HepG2 (cell line): ENCODE results near the gene ZNRF4. TPM values are rescaled to one million over a fixed set of nuclear protein-coding genes. Genes with fewer than 3 reads are reported as not detected.
"Not testable (repeated sequence)": the region's sequence is repeated elsewhere in the genome, so short reads cannot be mapped to it uniquely, and the experiment has no call there.

ENCODE experiments used
- ATAC-seq: fragments of 200-7000 bp; cut with Tn5 transposase; 3 replicates; pipeline ENCODE4 v1.9.1; 2020; ENCODE audit warnings: mild to moderate bottlenecking, moderate library complexity
- BruUV-seq: library from RNA; stranded (reverse); fragments of 400-500 nt; replicated peaks from 2 replicates; lab custom pipeline; 2021; lab: Mats Ljungman, UMichigan
- CTCF ChIA-PET: fragments of 300-600 bp; formaldehyde crosslinking; extraction: SDS; loops from one replicate; lab custom pipeline; 2021; ENCODE audit warnings: low total read pairs, inconsistent platforms, low intra/inter-chr PET ratio; lab: Yijun Ruan, JAX
- POLR2A ChIA-PET: fragments of 350-600 bp; sonication (Branson Sonifier 250); formaldehyde crosslinking; loops from one replicate; lab custom pipeline; 2020; ENCODE audit warnings: antibody characterized with exemption, inconsistent platforms; lab: Yijun Ruan, JAX
- DNase-seq: peaks from one replicate; pipeline ENCODE4 v3.0.0-alpha.2; 2015; ENCODE audit warnings: low spot score
- FAIRE-seq: peaks from 3 replicates; lab custom pipeline; 2011; peaks lifted over from hg19 to GRCh38; lab: Jason Lieb, UNC
- H2AFZ ChIP-seq: one replicate; pipeline ENCODE4 v1.6.1; 2011; ENCODE audit warnings: low read length, inconsistent platforms
- H3K27ac ChIP-seq: fragments of 300-600 bp; 3 replicates; pipeline ENCODE4 v1.8.0; 2011; ENCODE audit warnings: mixed run types, mild to moderate bottlenecking, mixed read lengths, low read length, inconsistent platforms; ENCODE audit not compliant: insufficient read depth; ENCODE audit errors: extremely low read length
- H3K27me3 ChIP-seq, 2 experiments: fragments of 200-600 bp in 1 of 2; 2 replicates in 1 of 2; 3 replicates in 1 of 2; pipeline versions ENCODE4 v1.6.0 to v1.8.0; 2011; ENCODE audit warnings: low read length in 2 of 2, mild to moderate bottlenecking in 2 of 2, moderate library complexity in 2 of 2, inconsistent platforms in 1 of 2; ENCODE audit not compliant: insufficient read depth in 2 of 2, control insufficient read depth in 1 of 2
- H3K36me3 ChIP-seq, 2 experiments: fragments of 200-600 bp in 1 of 2; replicated peaks in 1 of 2; 2 replicates in 1 of 2; 3 replicates in 1 of 2; pipeline versions ENCODE4 v1.5.1 to v1.8.0; 2011; ENCODE audit warnings: low read length in 2 of 2, inconsistent platforms in 1 of 2; ENCODE audit not compliant: insufficient read depth in 2 of 2, control insufficient read depth in 1 of 2
- H3K4me1 ChIP-seq: 2 replicates; pipeline ENCODE4 v1.5.1; 2012; ENCODE audit warnings: low read length, inconsistent platforms; ENCODE audit not compliant: insufficient read depth
- H3K4me2 ChIP-seq: 2 replicates; pipeline ENCODE4 v1.6.0; 2011; ENCODE audit warnings: low read depth, low read length, inconsistent platforms
- H3K4me3 ChIP-seq, 3 experiments: fragments of 200-600 bp in 1 of 3; sonication (generic), shearing (Covaris generic) in 1 of 3; replicated peaks in 1 of 3; 2 replicates each; pipeline ENCODE4 v1.5.1; 2011 to 2016; ENCODE audit warnings: low read length in 3 of 3, inconsistent platforms in 2 of 3, low read depth in 2 of 3, mild to moderate bottlenecking in 2 of 3, control low read depth in 1 of 3, mixed read lengths in 1 of 3; ENCODE audit not compliant: insufficient read depth in 1 of 3
- H3K79me2 ChIP-seq: one replicate; pipeline ENCODE4 v1.6.1; 2011; ENCODE audit warnings: low read length, inconsistent platforms; ENCODE audit not compliant: insufficient read depth
- H3K9ac ChIP-seq: 2 replicates; pipeline ENCODE4 v1.6.0; 2011; ENCODE audit warnings: mild to moderate bottlenecking, low read depth, low read length, inconsistent platforms; ENCODE audit not compliant: insufficient read depth
- H3K9me3 ChIP-seq: 2 replicates; pipeline ENCODE4 v1.5.1; 2012; ENCODE audit warnings: mild to moderate bottlenecking, low read length
- H4K20me1 ChIP-seq: 2 replicates; pipeline ENCODE4 v1.6.0; 2011; ENCODE audit warnings: inconsistent platforms, mild to moderate bottlenecking, low read length, moderate library complexity; ENCODE audit not compliant: insufficient read depth
- NFATC3 ChIP-seq: sonication (generic); formaldehyde crosslinking; IDR thresholded peaks from 2 replicates; pipeline ENCODE4 v1.5.1; 2020; ENCODE audit warnings: mild to moderate bottlenecking, missing genetic modification reagents
- RAD21 ChIP-seq: fragments of 450-650 bp; formaldehyde crosslinking; IDR thresholded peaks from 2 replicates; pipeline ENCODE4 v1.5.0; 2020; ENCODE audit warnings: mild to moderate bottlenecking
- ZNF121 ChIP-seq: sonication (generic); formaldehyde crosslinking; IDR thresholded peaks from 2 replicates; pipeline ENCODE4 v1.5.0; 2020; ENCODE audit warnings: mild to moderate bottlenecking, missing genetic modification reagents
- ZNF460 ChIP-seq: sonication (generic); formaldehyde crosslinking; IDR thresholded peaks from 2 replicates; pipeline ENCODE4 v1.5.1; 2020; ENCODE audit warnings: missing genetic modification reagents, mild to moderate bottlenecking, borderline replicate concordance
- ZNF768 ChIP-seq: sonication (generic); formaldehyde crosslinking; IDR thresholded peaks from 2 replicates; pipeline ENCODE4 v1.4.0; 2020; ENCODE audit warnings: missing genetic modification reagents
- WGBS: methylation state at CpG from one replicate; pipeline ENCODE4 v1.1.6; 2017; ENCODE audit warnings: low lambda C conversion rate; 5-methylcytosine and 5-hydroxymethylcytosine counted together
- in situ Hi-C: cut with HindIII; loops from 2 replicates; pipeline ENCODE4 v1.10.0; 2017; ENCODE audit warnings: low pct_unique_long_range_greater_than_20kb; ENCODE audit not compliant: extremely low pct_ligation_motif_present
- intact Hi-C: fragments of 100-400 bp; cut with micrococcal nuclease; formaldehyde crosslinking; loops from one replicate; pipeline ENCODE4 v1.10.0; 2022; ENCODE audit not compliant: unreplicated experiment
- polyA plus RNA-seq, 8 experiments: library from polyadenylated mRNA; depleted of rRNA in 3 of 8; stranded (reverse) in 7 of 8; unstranded in 1 of 8; fragments of >200 nt; fragmentation: Illumina TruSeq in 4 of 8; extraction: Trizol in 4 of 8; gene quantifications; 2 replicates each; pipeline versions ENCODE4 v1.2.1 to v1.2.3, GENCODE V29; 2011 to 2016; ENCODE audit warnings: low read depth in 4 of 8, missing spikeins in 1 of 8, mixed read lengths in 1 of 8; ENCODE audit not compliant: insufficient read depth in 1 of 8
- total RNA-seq, 5 experiments: library from RNA; depleted of rRNA; stranded (reverse); fragments of >200 nt; fragmentation: Illumina TruSeq; extraction: Trizol; gene quantifications; 2 replicates each; pipeline ENCODE4 v1.2.3, GENCODE V29; 2016; ENCODE audit warnings: low read depth in 1 of 5
- TF ChIP-seq, protein P1 (sequence below): sonication (generic); formaldehyde crosslinking; IDR thresholded peaks from 2 replicates; pipeline ENCODE4 v1.4.0; 2020; ENCODE audit warnings: low read depth, mild to moderate bottlenecking, missing genetic modification reagents

Gene ZNRF4
- total and polyA plus RNA-seq, 2 of the 13 experiments (the other 11 are each of a cell fraction or from before 2014, with no cell fraction given) = not detected

DNA sequence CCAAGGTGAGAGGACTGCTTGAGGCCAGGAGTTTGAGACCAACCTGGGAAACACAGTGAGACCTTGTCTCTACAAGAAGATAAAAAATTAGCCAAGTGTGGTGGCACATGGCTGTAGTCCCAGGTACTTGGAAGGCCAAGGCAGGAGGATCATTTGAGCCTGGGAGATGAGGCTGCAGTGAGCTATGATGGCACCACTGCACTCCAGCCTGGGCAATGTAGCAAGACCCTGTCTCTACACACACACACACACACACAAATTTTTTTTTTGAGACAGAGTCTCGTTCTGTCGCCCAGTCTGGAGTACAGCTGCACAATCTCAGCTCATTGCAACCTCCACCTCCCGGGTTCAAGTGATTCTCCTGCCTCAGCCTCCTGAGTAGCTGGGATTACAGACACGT, 30.4 kb downstream of the ZNRF4 start:
- not testable (repeated sequence) for BruUV-seq

DNA sequence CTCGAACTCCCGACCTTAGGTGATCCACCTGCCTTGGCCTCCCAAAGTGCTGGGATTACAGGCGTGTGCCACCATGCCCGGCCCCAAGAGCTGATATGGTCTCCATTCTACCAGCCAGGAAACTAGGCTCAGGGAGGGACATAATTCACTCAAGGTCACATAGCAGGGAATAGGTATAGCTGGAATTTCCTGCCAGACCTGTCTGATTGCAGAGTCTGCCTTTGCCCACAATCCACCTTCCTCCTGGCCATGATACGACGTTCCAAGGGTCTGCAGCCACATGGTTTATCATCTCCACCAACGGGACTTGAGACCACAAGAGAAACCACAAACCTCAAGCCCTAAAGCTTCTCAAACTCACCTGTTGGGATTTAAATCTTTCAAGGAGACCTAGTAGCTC, 32.0 kb downstream of the ZNRF4 start:
- WGBS = 53% methylated on average over 7 of the region's 7 CpGs
- H3K36me3 ChIP-seq = no peaks in the 10 kb centered on the region
- H3K27ac ChIP-seq = no peak overlapping the region
- in situ Hi-C loops = no loop called here
- H2AFZ ChIP-seq = no peak overlapping the region
- H3K9me3 ChIP-seq = peaks cover 1% of the 10 kb centered on the region; the same call in 1 of the 2 replicates
- POLR2A ChIA-PET = no interaction called here
- H3K79me2 ChIP-seq = no peaks in the 10 kb centered on the region
- intact Hi-C loops = loop anchor here (10.0 kb wide), 1 partner anchor 132 kb away; no protein-coding TSS in a partner anchor
- CTCF ChIA-PET = no interaction called here
- H3K27me3 ChIP-seq = no peaks in the 10 kb centered on the region
- TF ChIP-seq, protein P1, sequence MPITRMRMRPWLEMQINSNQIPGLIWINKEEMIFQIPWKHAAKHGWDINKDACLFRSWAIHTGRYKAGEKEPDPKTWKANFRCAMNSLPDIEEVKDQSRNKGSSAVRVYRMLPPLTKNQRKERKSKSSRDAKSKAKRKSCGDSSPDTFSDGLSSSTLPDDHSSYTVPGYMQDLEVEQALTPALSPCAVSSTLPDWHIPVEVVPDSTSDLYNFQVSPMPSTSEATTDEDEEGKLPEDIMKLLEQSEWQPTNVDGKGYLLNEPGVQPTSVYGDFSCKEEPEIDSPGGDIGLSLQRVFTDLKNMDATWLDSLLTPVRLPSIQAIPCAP = no peak
- TF ChIP-seq ZNF460 (CRISPR knock-in tag) = 0 out of 2 replicates have a peak, but pooled peaks have one; percentile 4
- no peak for TF ChIP-seq RAD21 (CRISPR knock-in tag)
- TF ChIP-seq NFATC3 (CRISPR knock-in tag) = no peak
- 0 out of 2 replicates have a peak, but pooled peaks have one; percentile 23 for TF ChIP-seq ZNF768 (CRISPR knock-in tag)
- H3K4me3 ChIP-seq = no peak overlapping the region
- FAIRE-seq (no peak), DNase-seq (no peak), ATAC-seq (no peak)
- no TSS peak for BruUV-seq
- no peaks in the 10 kb centered on the region for H4K20me1 ChIP-seq
- no peak overlapping the region for H3K4me2 ChIP-seq
- no peak overlapping the region for H3K9ac ChIP-seq
- peaks cover 37% of the 10 kb centered on the region for H3K4me1 ChIP-seq

More for the DNA sequence above, 30.4 kb downstream of the ZNRF4 start:
- H3K4me2 ChIP-seq, FAIRE-seq, H4K20me1 ChIP-seq, H3K27me3 ChIP-seq, CTCF ChIA-PET, H3K36me3 ChIP-seq, H3K4me3 ChIP-seq, ATAC-seq: not testable (repeated sequence)
- peaks cover 11% of the 10 kb centered on the region for H3K9me3 ChIP-seq
- peak; percentile 87 for TF ChIP-seq ZNF121 (CRISPR knock-in tag)
- TF ChIP-seq, all 625 proteins: peak for 1; not testable (repeated sequence) for 624
- DNase-seq, H2AFZ ChIP-seq, H3K79me2 ChIP-seq, in situ Hi-C loops, POLR2A ChIA-PET, H3K9ac ChIP-seq: not testable (repeated sequence)
- H3K4me1 ChIP-seq = peaks cover 37% of the 10 kb centered on the region
- WGBS = 85% methylated on average over 4 of the region's 4 CpGs
- intact Hi-C loops = loop anchor here (10.0 kb wide), 1 partner anchor 131 kb away; no protein-coding TSS in a partner anchor
- H3K27ac ChIP-seq = peak overlapping the region; percentile 52
